SK-N-SH treated with all-trans-retinoic acid at 6 μM for 48 hours (cell line): ENCODE measurements around the gene SYNE1.

Experiments
- ARNTL ChIP-seq: fragments of 450-650 bp; formaldehyde crosslinking; IDR thresholded peaks from 2 replicates; pipeline ENCODE4 v1.5.0; 2020; ENCODE audit warnings: low read depth, mild to moderate bottlenecking, moderate library complexity, borderline replicate concordance
- ISL1 ChIP-seq: fragments of 250-450 bp; sonication (Bioruptor Pico); IDR thresholded peaks from 2 replicates; pipeline ENCODE4 v2.1.2; 2022; ENCODE audit warnings: mild to moderate bottlenecking, moderate library complexity
- PPARA ChIP-seq: fragments of 250-450 bp; sonication (Bioruptor Pico); IDR thresholded peaks from 2 replicates; pipeline ENCODE4 v1.5.0; 2020; ENCODE audit warnings: mild to moderate bottlenecking, borderline replicate concordance
- RARB ChIP-seq: fragments of 250-450 bp; sonication (Bioruptor Pico); IDR thresholded peaks from 2 replicates; pipeline ENCODE4 v1.8.0; 2021; ENCODE audit warnings: mild to moderate bottlenecking, moderate library complexity
- SNAI2 ChIP-seq: fragments of 250-450 bp; sonication (Bioruptor Pico); IDR thresholded peaks from 2 replicates; pipeline ENCODE4 v1.5.0; 2020; ENCODE audit warnings: mild to moderate bottlenecking, moderate library complexity
- ZFP30 ChIP-seq: fragments of 450-650 bp; formaldehyde crosslinking; IDR thresholded peaks from 2 replicates; pipeline ENCODE4 v1.5.0; 2022; ENCODE audit warnings: mild to moderate bottlenecking, moderate library complexity
- ZNF70 ChIP-seq: fragments of 450-650 bp; formaldehyde crosslinking; IDR thresholded peaks from 2 replicates; pipeline ENCODE4 v1.5.0; 2020; ENCODE audit warnings: mild to moderate bottlenecking, moderate library complexity
- TF ChIP-seq, protein P1 (sequence below): fragments of 250-450 bp; sonication (Bioruptor Pico); IDR thresholded peaks from 2 replicates; pipeline ENCODE4 v1.8.0; 2021; ENCODE audit warnings: low read depth, mild to moderate bottlenecking, moderate library complexity, borderline replicate concordance
- TF ChIP-seq, protein P2 (sequence below): fragments of 250-450 bp; sonication (Bioruptor Pico); IDR thresholded peaks from 2 replicates; pipeline ENCODE4 v1.8.0; 2020; ENCODE audit warnings: mild to moderate bottlenecking, moderate library complexity, borderline replicate concordance

DNA sequence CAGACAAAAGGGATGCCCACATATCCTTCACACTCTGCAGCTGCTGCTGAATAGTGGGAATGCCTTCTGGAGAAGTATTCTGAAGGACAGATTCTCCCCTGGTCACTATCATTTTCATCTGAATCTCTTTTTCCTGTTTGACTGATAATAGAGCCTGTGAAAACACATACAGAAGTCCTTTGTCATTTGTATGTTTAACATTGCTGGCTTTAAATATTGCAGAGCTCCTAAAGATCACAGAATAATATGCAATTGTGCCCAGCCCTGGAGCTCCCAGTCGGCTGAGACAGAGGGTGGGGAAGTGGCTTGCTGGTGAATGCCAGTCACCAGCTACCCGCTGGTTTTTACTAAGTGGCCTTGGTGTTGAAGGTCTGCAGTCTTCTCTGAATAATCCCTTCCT, 272.3 kb downstream of the SYNE1 start:
- TF ChIP-seq ISL1 (CRISPR knock-in tag) (no peak), ZFP30 (CRISPR knock-in tag) (no peak), RARB (CRISPR knock-in tag) (no peak), SNAI2 (CRISPR knock-in tag) (no peak), PPARA (CRISPR knock-in tag) (no peak), ARNTL (CRISPR knock-in tag) (no peak), ZNF70 (CRISPR knock-in tag) (no peak)
- TF ChIP-seq, protein P1, sequence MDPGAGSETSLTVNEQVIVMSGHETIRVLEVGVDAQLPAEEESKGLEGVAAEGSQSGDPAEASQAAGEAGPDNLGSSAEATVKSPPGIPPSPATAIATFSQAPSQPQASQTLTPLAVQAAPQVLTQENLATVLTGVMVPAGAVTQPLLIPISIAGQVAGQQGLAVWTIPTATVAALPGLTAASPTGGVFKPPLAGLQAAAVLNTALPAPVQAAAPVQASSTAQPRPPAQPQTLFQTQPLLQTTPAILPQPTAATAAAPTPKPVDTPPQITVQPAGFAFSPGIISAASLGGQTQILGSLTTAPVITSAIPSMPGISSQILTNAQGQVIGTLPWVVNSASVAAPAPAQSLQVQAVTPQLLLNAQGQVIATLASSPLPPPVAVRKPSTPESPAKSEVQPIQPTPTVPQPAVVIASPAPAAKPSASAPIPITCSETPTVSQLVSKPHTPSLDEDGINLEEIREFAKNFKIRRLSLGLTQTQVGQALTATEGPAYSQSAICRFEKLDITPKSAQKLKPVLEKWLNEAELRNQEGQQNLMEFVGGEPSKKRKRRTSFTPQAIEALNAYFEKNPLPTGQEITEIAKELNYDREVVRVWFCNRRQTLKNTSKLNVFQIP (CRISPR knock-in tag), result no peak
- TF ChIP-seq, protein P2, sequence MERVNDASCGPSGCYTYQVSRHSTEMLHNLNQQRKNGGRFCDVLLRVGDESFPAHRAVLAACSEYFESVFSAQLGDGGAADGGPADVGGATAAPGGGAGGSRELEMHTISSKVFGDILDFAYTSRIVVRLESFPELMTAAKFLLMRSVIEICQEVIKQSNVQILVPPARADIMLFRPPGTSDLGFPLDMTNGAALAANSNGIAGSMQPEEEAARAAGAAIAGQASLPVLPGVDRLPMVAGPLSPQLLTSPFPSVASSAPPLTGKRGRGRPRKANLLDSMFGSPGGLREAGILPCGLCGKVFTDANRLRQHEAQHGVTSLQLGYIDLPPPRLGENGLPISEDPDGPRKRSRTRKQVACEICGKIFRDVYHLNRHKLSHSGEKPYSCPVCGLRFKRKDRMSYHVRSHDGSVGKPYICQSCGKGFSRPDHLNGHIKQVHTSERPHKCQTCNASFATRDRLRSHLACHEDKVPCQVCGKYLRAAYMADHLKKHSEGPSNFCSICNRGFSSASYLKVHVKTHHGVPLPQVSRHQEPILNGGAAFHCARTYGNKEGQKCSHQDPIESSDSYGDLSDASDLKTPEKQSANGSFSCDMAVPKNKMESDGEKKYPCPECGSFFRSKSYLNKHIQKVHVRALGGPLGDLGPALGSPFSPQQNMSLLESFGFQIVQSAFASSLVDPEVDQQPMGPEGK, result no peak
